Esophagus muscularis mucosa (tissue), 4 donors: Measurements from ENCODE around the gene AMACR. TPM values are rescaled to one million over a fixed set of nuclear protein-coding genes. Genes with fewer than 3 reads are reported as not detected.
A peak's percentile ranks its signal among the peaks of the same experiment; 100 is the strongest.

Experiments used
- DNase-seq: peaks from one replicate; pipeline ENCODE4 v3.0.0-alpha.2; 2017; ENCODE audit errors: extremely low spot score
- H3K27ac ChIP-seq, 4 donors: fragments of 200-600 bp; sonication (generic); replicated peaks in 1 of 4; 1 replicate in 3 of 4; 2 replicates in 1 of 4; pipeline ENCODE4 v1.5.1; 2016 to 2019; ENCODE audit warnings: mild to moderate bottlenecking in 1 of 4
- H3K27me3 ChIP-seq, 4 donors: fragments of 200-600 bp; sonication (generic); one replicate each; pipeline versions ENCODE4 v1.5.1 to v1.6.0; 2016 to 2019
- H3K36me3 ChIP-seq, 4 donors: fragments of 200-600 bp; sonication (generic); one replicate each; pipeline ENCODE4 v1.5.1; 2016 to 2019
- H3K4me1 ChIP-seq, 4 donors: fragments of 200-600 bp; sonication (generic); one replicate each; pipeline ENCODE4 v1.5.1; 2016 to 2019
- H3K4me3 ChIP-seq, 4 donors: fragments of 200-600 bp; sonication (generic); 1 replicate in 2 of 4; 2 replicates in 2 of 4; pipeline ENCODE4 v1.5.1; 2016 to 2019; ENCODE audit warnings: mild to moderate bottlenecking in 4 of 4, moderate library complexity in 1 of 4
- H3K9me3 ChIP-seq, 4 donors: fragments of 200-600 bp; sonication (generic); 1 replicate in 3 of 4; 2 replicates in 1 of 4; pipeline ENCODE4 v1.5.1; 2016 to 2019
- CTCF ChIP-seq, 3 experiments: fragments of 200-600 bp in 2 of 3; fragments of 450-650 bp in 1 of 3; sonication (generic) in 2 of 3; IDR thresholded peaks; one replicate each; pipeline ENCODE4 v1.5.1; 2017 to 2019; ENCODE audit warnings: antibody characterized with exemption in 3 of 3, mild to moderate bottlenecking in 2 of 3, moderate library complexity in 1 of 3
- EP300 ChIP-seq: sonication (generic); formaldehyde crosslinking; IDR thresholded peaks from one replicate; pipeline ENCODE4 v1.6.1; 2017; ENCODE audit warnings: antibody characterized with exemption
- POLR2A ChIP-seq: fragments of 450-650 bp; IDR thresholded peaks from one replicate; pipeline ENCODE4 v1.6.1; 2017; ENCODE audit warnings: antibody characterized with exemption, moderate library complexity, mild to moderate bottlenecking, low read depth
- POLR2AphosphoS5 ChIP-seq, 2 donors: sonication (generic); formaldehyde crosslinking; IDR thresholded peaks; one replicate each; pipeline ENCODE4 v1.6.1; 2017; ENCODE audit warnings: antibody characterized with exemption in 2 of 2
- WGBS: methylation state at CpG from one replicate; pipeline ENCODE4 v1.1.5; 2018; 5-methylcytosine and 5-hydroxymethylcytosine counted together
- intact Hi-C: fragments of 100-400 bp; cut with DNase I; formaldehyde crosslinking; loops from one replicate; pipeline ENCODE4 v1.15.1; 2023
- total RNA-seq, 4 donors: library from RNA; depleted of rRNA; stranded (reverse); fragments of >200 nt; gene quantifications; one replicate each; pipeline versions ENCODE4 v1.1.0 to v1.2.1, GENCODE V29; 2016

Gene AMACR
- total RNA-seq, 4 donors from 2014 or later = 6.1 to 12.7 (median 9.5) TPM

- peak overlapping the region; percentile 69 to 85 (median 70) for H3K4me3 ChIP-seq
- TF ChIP-seq POLR2AphosphoS5 (IDR thresholded peaks at IDR 0.05) (no peak), POLR2A (no peak), CTCF (IDR thresholded peaks at IDR 0.05) (no peak), EP300 (no peak)
- intact Hi-C loops = loop anchor here (10.0 kb wide), 1 partner anchor 916 kb away; the partner anchor contains the start of gene DNAJC21
- 10% methylated on average over 1 of the region's 1 CpG for WGBS
- no peaks in the 10 kb centered on the region for H3K9me3 ChIP-seq
- peaks cover 0 to 10% (median 3%) of the 10 kb centered on the region in 4 donors for H3K36me3 ChIP-seq
- DNase-seq = no peak
- H3K27me3 ChIP-seq = no peaks in the 10 kb centered on the region
- H3K4me1 ChIP-seq = peaks cover 16 to 31% (median 28%) of the 10 kb centered on the region in 4 donors
- peak overlapping the region; percentile 89 to 95 (median 91) for H3K27ac ChIP-seq
Observed at GRCh38 chr5:34008802-34009201, 952 bp upstream of the AMACR start.

DNA sequence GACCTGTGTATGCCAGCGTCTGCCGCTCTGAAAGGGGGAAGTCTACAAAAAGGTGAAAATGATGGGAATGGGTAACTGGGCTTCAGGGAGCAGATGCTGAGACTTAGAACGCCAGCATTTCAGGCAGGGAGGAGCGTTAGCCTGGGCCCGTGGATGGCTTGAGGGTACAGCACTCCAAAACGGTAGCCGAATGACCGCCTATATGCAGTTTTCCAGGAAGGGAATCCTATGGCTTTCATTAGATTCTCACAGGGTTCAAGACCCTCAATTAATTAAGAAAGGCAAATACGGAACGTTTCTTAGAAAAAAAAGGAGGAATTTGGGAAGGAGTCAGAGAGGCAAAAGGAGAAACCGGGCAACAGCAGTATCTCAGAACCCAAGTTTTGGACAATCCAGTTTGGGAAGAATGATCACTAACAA, 639 bp downstream of the AMACR start:
- H3K9me3 ChIP-seq = no peaks in the 10 kb centered on the region
- intact Hi-C loops = loop anchor here (10.0 kb wide), 1 partner anchor 918 kb away; the partner anchor contains the start of gene DNAJC21
- 4% methylated on average over 11 of the region's 11 CpGs for WGBS

GRCh38 chr5:34005681-34006080, 2.2 kb downstream of the AMACR start:
- Histone ChIP-seq H3K27me3 (no peaks in the 10 kb centered on the region), H3K4me1 (peaks cover 14 to 45% (median 40%) of the 10 kb centered on the region in 4 donors), H3K9me3 (no peaks in the 10 kb centered on the region), H3K4me3 (no peak overlapping the region), H3K36me3 (peaks cover 0 to 27% (median 11%) of the 10 kb centered on the region in 4 donors), H3K27ac (peak overlapping the region; percentile 89 to 95 (median 91))
- intact Hi-C loops = loop anchor here (10.0 kb wide), 1 partner anchor 919 kb away; the partner anchor contains the start of gene DNAJC21
- TF ChIP-seq POLR2AphosphoS5 (IDR thresholded peaks at IDR 0.05) (no peak), CTCF (IDR thresholded peaks at IDR 0.05) (no peak), POLR2A (no peak), EP300 (no peak)
- 62% methylated on average over 4 of the region's 4 CpGs for WGBS
- peak; percentile 55 for DNase-seq

More for the DNA sequence above, 639 bp downstream of the AMACR start:
- DNase-seq = no peak
- no peaks in the 10 kb centered on the region for H3K27me3 ChIP-seq
- H3K27ac ChIP-seq = peak overlapping the region; percentile 89 to 95 (median 91)
- peaks cover 14 to 31% (median 26%) of the 10 kb centered on the region in 4 donors for H3K4me1 ChIP-seq
- peaks cover 0 to 25% (median 11%) of the 10 kb centered on the region in 4 donors for H3K36me3 ChIP-seq
- H3K4me3 ChIP-seq = peak overlapping the region; percentile 69 to 85 (median 70)
- TF ChIP-seq POLR2AphosphoS5 (IDR thresholded peaks at IDR 0.05) (no peak), CTCF (IDR thresholded peaks at IDR 0.05) (no peak), EP300 (no peak)

DNA sequence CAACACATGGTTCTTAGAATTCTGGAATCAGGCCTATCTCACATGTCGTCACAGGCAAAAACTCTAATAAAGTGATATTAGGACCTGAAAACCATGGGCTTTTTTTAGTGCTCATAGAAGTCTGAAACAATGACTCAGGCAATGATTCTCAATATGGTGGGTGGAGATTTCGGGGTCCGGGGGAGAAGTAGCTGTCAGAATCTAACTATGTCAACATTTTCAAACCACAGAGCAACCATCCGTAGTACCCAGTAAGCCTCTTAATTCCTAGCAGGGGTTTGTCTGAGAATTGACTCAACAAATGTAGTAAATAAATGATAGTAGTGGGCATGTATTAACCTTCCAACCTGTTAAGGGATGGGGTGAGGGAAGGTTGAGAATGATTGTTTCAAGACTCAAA, 2.6 kb downstream of the AMACR start:
- H3K4me1 ChIP-seq = peaks cover 14 to 49% (median 42%) of the 10 kb centered on the region in 4 donors
- no peaks in the 10 kb centered on the region for H3K27me3 ChIP-seq
- no peak overlapping the region for H3K4me3 ChIP-seq
- peak overlapping the region; percentile 89 to 95 (median 91) for H3K27ac ChIP-seq
- peak; percentile 24 for DNase-seq
- no peaks in the 10 kb centered on the region for H3K9me3 ChIP-seq
- peaks cover 0 to 27% (median 11%) of the 10 kb centered on the region in 4 donors for H3K36me3 ChIP-seq
- intact Hi-C loops = loop anchor here (10.0 kb wide), 1 partner anchor 920 kb away; the partner anchor contains the start of gene DNAJC21
- no peak for TF ChIP-seq CTCF (IDR thresholded peaks at IDR 0.05)
- TF ChIP-seq POLR2A = no peak
- TF ChIP-seq POLR2AphosphoS5 (IDR thresholded peaks at IDR 0.05) = no peak
- no peak for TF ChIP-seq EP300
- WGBS = 80% methylated on average over 4 of the region's 4 CpGs
